AG04450 (cell line): ENCODE data around the gene FAM83C. TPM values are rescaled to one million over a fixed set of nuclear protein-coding genes. Genes with fewer than 3 reads are reported as not detected.

Source experiments
- CTCF ChIA-PET: fragments of 300-600, 350-600 bp; formaldehyde crosslinking; extraction: SDS; loops from one replicate; lab custom pipeline; 2022; ENCODE audit warnings: antibody characterized with exemption, inconsistent platforms; lab: Charles Lee
- POLR2A ChIA-PET: fragments of 350-600 bp; formaldehyde crosslinking; extraction: SDS; loops from one replicate; lab custom pipeline; 2021; ENCODE audit warnings: antibody characterized with exemption, inconsistent platforms; lab: Yijun Ruan, JAX
- DNase-seq: peaks from one replicate; pipeline ENCODE4 v3.0.0-alpha.2; 2011; ENCODE audit warnings: low read depth, low spot score
- H3K27ac ChIP-seq: one replicate; pipeline ENCODE4 v1.5.1; 2012; ENCODE audit warnings: low read depth, low read length, control low read depth
- H3K27me3 ChIP-seq: one replicate; pipeline ENCODE4 v1.6.0; 2012; ENCODE audit warnings: low read length; ENCODE audit not compliant: control insufficient read depth, insufficient read depth
- H3K4me3 ChIP-seq: 2 replicates; pipeline ENCODE4 v1.5.1; 2011; ENCODE audit warnings: mild to moderate bottlenecking, low read depth, low read length, control low read depth
- H3K9me3 ChIP-seq: 2 replicates; pipeline ENCODE4 v1.5.1; 2012; ENCODE audit warnings: low read length; ENCODE audit not compliant: control insufficient read depth, insufficient read depth
- polyA plus RNA-seq: library from polyadenylated mRNA; depleted of rRNA; stranded (reverse); fragments of >200 nt; gene quantifications from 2 replicates; pipeline ENCODE4 v1.2.3, GENCODE V29; 2011
- TF ChIP-seq, protein P1 (sequence below): IDR thresholded peaks from 2 replicates; pipeline ENCODE4 v1.5.1; 2011; ENCODE audit warnings: low read depth, low read length, control low read depth, inconsistent platforms

Gene FAM83C
- polyA plus RNA-seq, 1 experiment: not detected

DNA sequence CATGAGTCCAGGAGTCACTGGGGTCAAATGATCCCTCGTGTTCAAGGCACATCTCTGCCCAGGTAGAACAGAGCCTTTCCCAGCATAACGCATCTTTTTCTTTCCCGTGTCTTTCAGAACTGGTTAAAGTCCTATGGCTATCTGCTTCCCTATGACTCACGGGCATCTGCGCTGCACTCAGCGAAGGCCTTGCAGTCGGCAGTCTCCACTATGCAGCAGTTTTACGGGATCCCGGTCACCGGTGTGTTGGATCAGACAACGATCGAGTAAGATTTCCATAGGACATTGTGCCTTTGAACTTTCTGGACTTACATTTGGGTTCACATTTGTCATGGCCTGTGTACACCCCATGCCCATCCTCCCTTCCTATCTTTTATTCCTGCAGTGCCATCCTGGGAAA, 45.5 kb downstream of the FAM83C start:
- POLR2A ChIA-PET: no interaction called here
- DNase-seq: no peak
- H3K27me3 ChIP-seq: peaks cover 10% of the 10 kb centered on the region
- TF ChIP-seq, protein P1, sequence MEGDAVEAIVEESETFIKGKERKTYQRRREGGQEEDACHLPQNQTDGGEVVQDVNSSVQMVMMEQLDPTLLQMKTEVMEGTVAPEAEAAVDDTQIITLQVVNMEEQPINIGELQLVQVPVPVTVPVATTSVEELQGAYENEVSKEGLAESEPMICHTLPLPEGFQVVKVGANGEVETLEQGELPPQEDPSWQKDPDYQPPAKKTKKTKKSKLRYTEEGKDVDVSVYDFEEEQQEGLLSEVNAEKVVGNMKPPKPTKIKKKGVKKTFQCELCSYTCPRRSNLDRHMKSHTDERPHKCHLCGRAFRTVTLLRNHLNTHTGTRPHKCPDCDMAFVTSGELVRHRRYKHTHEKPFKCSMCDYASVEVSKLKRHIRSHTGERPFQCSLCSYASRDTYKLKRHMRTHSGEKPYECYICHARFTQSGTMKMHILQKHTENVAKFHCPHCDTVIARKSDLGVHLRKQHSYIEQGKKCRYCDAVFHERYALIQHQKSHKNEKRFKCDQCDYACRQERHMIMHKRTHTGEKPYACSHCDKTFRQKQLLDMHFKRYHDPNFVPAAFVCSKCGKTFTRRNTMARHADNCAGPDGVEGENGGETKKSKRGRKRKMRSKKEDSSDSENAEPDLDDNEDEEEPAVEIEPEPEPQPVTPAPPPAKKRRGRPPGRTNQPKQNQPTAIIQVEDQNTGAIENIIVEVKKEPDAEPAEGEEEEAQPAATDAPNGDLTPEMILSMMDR: no peak
- CTCF ChIA-PET: no interaction called here
- H3K9me3 ChIP-seq: no peaks in the 10 kb centered on the region
- H3K27ac ChIP-seq: no peak overlapping the region
- H3K4me3 ChIP-seq: no peak overlapping the region

GRCh38 chr20:35243986-35244385, 48.2 kb downstream of the FAM83C start:
- CTCF ChIA-PET: interaction anchor here (1.2 kb wide), 1 partner anchor 35 kb away, joined by 3 read pairs; no protein-coding TSS in a partner anchor

DNA sequence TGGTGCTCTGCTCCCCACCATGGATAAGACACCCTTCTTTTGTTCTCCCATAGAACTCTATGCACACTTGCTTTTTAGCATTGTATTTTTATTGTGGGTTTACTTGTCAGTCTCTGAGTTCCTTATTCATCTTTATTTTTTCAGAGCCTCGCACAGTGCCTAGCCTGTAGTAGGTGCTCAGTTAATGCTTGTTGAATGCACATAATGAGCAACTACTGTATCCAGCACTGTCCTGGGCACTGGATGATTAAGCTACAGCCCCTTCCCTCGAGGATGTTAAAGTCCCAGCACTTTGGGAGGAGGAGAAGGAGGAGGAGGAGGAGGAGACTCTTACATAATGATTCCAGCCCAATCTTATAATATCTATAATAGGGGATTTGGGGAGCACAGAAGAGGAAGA, 48.9 kb downstream of the FAM83C start:
- ChIA-PET CTCF (no interaction called here), POLR2A (no interaction called here)
- no peak for DNase-seq
- TF ChIP-seq, protein P1: no peak
- Histone ChIP-seq H3K27me3 (peaks cover 15% of the 10 kb centered on the region), H3K4me3 (no peak overlapping the region), H3K9me3 (no peaks in the 10 kb centered on the region), H3K27ac (no peak overlapping the region)

More at GRCh38 chr20:35243986-35244385, 48.2 kb downstream of the FAM83C start:
- H3K27me3 ChIP-seq: peaks cover 15% of the 10 kb centered on the region
- TF ChIP-seq, protein P1: no peak
- H3K27ac ChIP-seq: no peak overlapping the region
- H3K4me3 ChIP-seq: no peak overlapping the region
- no peak for DNase-seq
- POLR2A ChIA-PET: no interaction called here
- no peaks in the 10 kb centered on the region for H3K9me3 ChIP-seq

GRCh38 chr20:35240811-35241293, 51.4 kb downstream of the FAM83C start:
- ChIA-PET POLR2A (interaction anchor here (0.6 kb wide), 1 partner anchor 538 kb away, joined by 4 read pairs; no protein-coding TSS in a partner anchor), CTCF (interaction anchor here (0.6 to 1.0 kb wide), 2 partner anchors 23 to 32 kb away, joined by 3 to 12 read pairs; no protein-coding TSS in a partner anchor)
- TF ChIP-seq, protein P1: no peak
- Histone ChIP-seq H3K4me3 (no peak overlapping the region), H3K27ac (no peak overlapping the region), H3K9me3 (peaks cover 5% of the 10 kb centered on the region; the same call in 1 of the 2 replicates), H3K27me3 (peaks cover 14% of the 10 kb centered on the region)
- DNase-seq: no peak

GRCh38 chr20:35240083-35240810, 52.0 kb downstream of the FAM83C start:
- Histone ChIP-seq H3K27me3 (peaks cover 13% of the 10 kb centered on the region), H3K27ac (no peak overlapping the region), H3K4me3 (no peak overlapping the region), H3K9me3 (peaks cover 5% of the 10 kb centered on the region; the same call in 1 of the 2 replicates)
- TF ChIP-seq, protein P1: no peak
- ChIA-PET POLR2A (no interaction called here), CTCF (interaction anchor here (0.6 to 1.1 kb wide), 2 partner anchors 23 to 95 kb away, joined by 3 to 12 read pairs; no protein-coding TSS in a partner anchor)
- DNase-seq: no peak
